Neuron (in vitro differentiated cells): Measurements from ENCODE around the gene AKAP7.

Source experiments
- H2AFZ ChIP-seq: one replicate; pipeline ENCODE4 v1.6.1; 2013; ENCODE audit warnings: low read depth, mild to moderate bottlenecking, inconsistent platforms, low read length, moderate library complexity
- H3K27me3 ChIP-seq: one replicate; pipeline ENCODE4 v1.6.1; 2013; ENCODE audit warnings: low read length; ENCODE audit not compliant: insufficient read depth
- H3K36me3 ChIP-seq: one replicate; pipeline ENCODE4 v1.6.1; 2013; ENCODE audit warnings: low read length; ENCODE audit not compliant: insufficient read depth
- H3K4me1 ChIP-seq: one replicate; pipeline ENCODE4 v1.6.1; 2013; ENCODE audit warnings: low read length; ENCODE audit not compliant: insufficient read depth
- H3K4me3 ChIP-seq: 2 replicates; pipeline ENCODE4 v1.5.1; 2013; ENCODE audit warnings: mild to moderate bottlenecking, low read length, moderate library complexity
- H3K9me3 ChIP-seq: one replicate; pipeline ENCODE4 v1.6.1; 2013; ENCODE audit warnings: low read length

Gene AKAP7

DNA sequence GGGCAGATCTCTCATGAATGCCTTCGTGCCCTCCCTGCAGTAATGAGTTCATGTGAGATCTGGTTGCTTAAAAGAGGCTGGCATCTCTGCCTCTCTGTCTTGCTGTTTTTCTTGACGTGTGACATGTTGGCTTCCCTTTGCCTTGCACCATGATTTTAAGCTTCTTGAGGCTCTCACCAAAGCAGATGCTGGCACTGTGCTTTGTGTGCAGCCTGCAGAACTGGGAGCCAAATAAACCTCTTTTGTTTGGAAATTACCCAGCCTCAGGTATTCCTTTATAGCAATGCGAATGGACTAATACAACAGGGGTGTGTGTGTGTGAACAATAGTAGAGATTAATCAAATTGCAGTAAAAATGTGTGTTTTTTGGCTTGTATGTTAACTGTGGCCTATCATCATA, 8.1 kb downstream of the AKAP7 start:
- Histone ChIP-seq H3K4me3 (no peak overlapping the region), H3K4me1 (no peaks in the 10 kb centered on the region), H2AFZ (no peak overlapping the region), H3K9me3 (peaks cover 5% of the 10 kb centered on the region), H3K36me3 (peaks cover 2% of the 10 kb centered on the region), H3K27me3 (no peaks in the 10 kb centered on the region)

DNA sequence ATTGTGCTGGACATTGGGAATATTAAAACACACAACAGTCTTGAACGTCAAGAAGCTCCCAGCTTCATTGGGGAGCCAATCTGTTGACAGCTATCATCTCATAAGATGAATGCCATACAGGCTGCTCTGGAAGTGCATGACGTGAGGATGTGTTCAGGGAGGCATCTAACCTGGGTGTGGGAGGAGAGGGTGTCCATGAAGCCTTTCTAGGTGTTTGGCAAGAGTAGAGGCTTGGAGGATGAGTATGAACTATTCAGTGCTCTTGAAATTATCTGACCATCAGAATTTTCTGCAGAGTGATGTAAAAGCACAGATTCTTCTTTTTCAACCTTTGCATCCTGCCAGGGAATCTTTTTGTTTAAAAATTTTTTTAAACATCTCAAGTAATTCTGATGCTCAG, 11.6 kb downstream of the AKAP7 start:
- H3K9me3 ChIP-seq: peaks cover 5% of the 10 kb centered on the region
- H2AFZ ChIP-seq: no peak overlapping the region
- H3K4me3 ChIP-seq: no peak overlapping the region
- H3K4me1 ChIP-seq: no peaks in the 10 kb centered on the region
- no peaks in the 10 kb centered on the region for H3K27me3 ChIP-seq
- H3K36me3 ChIP-seq: peaks cover 2% of the 10 kb centered on the region

DNA sequence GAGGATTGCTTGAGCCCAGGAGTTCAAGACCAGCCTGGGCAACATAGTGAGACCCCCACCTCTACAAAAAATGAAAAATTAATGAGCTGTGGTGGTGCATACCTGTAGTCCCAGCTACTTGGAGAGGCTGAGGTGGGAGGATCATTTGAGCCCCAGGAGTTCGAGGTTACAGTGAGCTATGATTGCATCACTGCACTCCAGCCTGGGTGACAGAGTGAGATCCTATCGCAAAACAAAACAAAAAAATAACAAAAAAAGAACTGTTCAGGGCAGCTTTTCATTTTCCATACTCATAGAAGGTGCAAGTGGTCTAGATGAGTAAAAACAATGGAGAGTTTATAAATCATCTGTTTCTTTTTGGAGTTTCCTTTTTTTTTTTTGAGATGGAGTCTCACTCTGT, 21.1 kb downstream of the AKAP7 start:
- Histone ChIP-seq H3K36me3 (no peaks in the 10 kb centered on the region), H2AFZ (no peak overlapping the region), H3K27me3 (no peaks in the 10 kb centered on the region), H3K4me3 (no peak overlapping the region), H3K4me1 (no peaks in the 10 kb centered on the region), H3K9me3 (no peaks in the 10 kb centered on the region)

DNA sequence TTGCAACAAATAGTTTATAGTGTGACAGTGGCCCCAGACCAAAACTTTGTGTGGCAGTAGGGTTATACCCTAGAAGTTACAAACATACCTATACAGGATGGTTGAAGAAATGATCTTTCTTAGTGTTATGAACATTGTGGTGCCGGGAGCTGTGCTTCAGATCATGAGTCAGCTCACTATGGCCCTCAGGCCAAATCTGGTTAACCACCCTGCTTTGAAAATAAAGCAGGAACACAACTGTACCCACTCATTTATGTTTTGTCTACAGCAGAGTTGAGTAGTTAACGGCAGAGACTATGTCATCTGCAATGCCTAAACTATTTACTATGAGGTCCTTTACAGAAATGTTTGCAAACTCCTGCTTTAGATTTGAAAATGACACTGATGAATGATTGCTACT, 24.3 kb downstream of the AKAP7 start:
- H3K9me3 ChIP-seq: no peaks in the 10 kb centered on the region
- no peaks in the 10 kb centered on the region for H3K27me3 ChIP-seq

DNA sequence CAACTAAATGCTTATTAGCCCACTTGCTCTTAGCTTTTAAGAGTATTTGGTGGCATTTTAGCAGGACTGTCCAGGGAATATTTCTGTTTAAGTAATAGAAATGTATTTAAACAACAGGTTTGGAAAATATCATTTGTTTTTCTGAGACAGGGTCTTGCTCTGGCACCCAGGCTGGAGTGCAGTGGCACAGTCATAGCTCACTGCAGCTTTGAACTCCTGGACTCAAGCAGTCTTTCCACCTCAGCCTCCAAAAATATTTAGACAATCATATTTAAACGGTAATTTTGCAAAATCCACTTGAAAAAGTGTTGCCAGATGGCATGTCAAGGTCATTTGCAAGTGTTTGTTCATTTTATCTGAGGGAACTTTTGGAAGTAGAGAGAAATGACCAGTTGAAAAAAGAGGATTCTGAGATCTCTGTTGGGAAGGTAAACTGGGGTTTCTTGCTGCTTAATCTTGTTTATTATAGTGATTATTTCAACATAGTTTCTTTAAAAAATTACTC, 25.0 kb downstream of the AKAP7 start:
- no peaks in the 10 kb centered on the region for H3K27me3 ChIP-seq
- H3K4me3 ChIP-seq: no peak overlapping the region
- H3K9me3 ChIP-seq: no peaks in the 10 kb centered on the region
- no peak overlapping the region for H2AFZ ChIP-seq
- peaks cover 5% of the 10 kb centered on the region for H3K4me1 ChIP-seq
- H3K36me3 ChIP-seq: no peaks in the 10 kb centered on the region

More for the DNA sequence above, 24.3 kb downstream of the AKAP7 start:
- H3K4me3 ChIP-seq: no peak overlapping the region
- no peak overlapping the region for H2AFZ ChIP-seq
- no peaks in the 10 kb centered on the region for H3K36me3 ChIP-seq
- H3K4me1 ChIP-seq: peaks cover 5% of the 10 kb centered on the region

DNA sequence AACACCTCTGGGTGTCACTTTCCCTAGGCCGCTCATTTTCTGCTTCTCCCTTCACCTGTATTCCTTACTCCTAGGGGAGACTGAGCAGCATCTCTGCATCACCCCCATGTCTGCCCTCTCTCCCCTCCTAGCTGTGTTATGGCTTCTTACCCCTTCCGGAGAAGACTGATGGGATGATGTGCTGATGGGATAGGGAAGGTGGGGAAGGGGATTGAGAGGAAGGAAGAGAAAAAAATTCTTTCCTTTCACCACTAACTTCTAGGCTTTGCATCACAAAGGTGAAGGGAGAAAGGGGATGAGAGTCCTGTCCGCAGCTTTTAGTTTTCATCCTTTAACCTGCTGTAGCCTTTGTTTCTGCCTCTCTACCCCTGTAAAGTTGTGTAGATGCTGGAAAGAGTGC, 26.7 kb downstream of the AKAP7 start:
- Histone ChIP-seq H3K9me3 (no peaks in the 10 kb centered on the region), H3K4me1 (peaks cover 5% of the 10 kb centered on the region), H2AFZ (no peak overlapping the region), H3K36me3 (no peaks in the 10 kb centered on the region), H3K4me3 (no peak overlapping the region), H3K27me3 (no peaks in the 10 kb centered on the region)

DNA sequence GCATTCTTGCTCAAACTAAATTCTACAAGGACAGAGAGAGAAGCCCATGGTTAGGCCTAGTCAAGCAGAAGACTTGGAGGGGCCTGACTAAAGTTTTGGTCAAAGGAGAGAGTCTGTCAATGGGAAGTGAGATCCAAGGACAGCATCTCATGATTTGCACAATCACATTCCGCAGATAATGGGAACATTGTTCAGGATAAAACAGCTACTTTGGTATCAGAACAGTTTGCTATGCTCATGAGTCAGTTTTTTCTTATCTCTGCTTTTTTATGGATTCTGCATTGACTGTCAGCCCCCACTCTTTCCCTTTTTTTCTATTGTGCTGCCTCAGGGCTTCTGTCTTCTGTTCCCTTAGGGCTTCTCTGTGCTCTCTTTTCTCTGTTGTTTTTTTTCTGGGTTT, 28.6 kb downstream of the AKAP7 start:
- Histone ChIP-seq H3K9me3 (no peaks in the 10 kb centered on the region), H3K4me3 (no peak overlapping the region), H3K36me3 (no peaks in the 10 kb centered on the region), H3K4me1 (peaks cover 5% of the 10 kb centered on the region), H3K27me3 (no peaks in the 10 kb centered on the region), H2AFZ (no peak overlapping the region)

DNA sequence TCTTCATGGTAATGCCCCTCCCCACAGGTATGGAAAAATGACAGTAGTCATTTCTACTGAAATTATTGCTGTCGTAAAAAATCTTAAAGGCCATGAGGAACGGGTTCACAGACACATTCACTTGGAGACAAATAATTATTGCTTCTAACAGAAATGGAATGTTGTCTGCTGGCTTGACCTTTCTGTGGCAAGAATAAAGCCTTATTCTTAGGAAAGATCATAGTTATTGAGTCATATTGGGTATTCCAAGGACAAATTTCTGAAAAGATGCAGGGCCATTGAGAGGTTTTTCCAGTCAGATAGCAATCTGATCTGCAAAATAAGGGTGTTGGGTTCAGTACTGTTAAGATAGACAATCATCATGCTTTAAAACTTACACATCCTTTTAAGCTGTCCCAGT, 29.2 kb downstream of the AKAP7 start:
- Histone ChIP-seq H3K27me3 (no peaks in the 10 kb centered on the region), H3K4me1 (peaks cover 5% of the 10 kb centered on the region), H2AFZ (no peak overlapping the region), H3K36me3 (peaks cover 2% of the 10 kb centered on the region), H3K9me3 (no peaks in the 10 kb centered on the region), H3K4me3 (no peak overlapping the region)

DNA sequence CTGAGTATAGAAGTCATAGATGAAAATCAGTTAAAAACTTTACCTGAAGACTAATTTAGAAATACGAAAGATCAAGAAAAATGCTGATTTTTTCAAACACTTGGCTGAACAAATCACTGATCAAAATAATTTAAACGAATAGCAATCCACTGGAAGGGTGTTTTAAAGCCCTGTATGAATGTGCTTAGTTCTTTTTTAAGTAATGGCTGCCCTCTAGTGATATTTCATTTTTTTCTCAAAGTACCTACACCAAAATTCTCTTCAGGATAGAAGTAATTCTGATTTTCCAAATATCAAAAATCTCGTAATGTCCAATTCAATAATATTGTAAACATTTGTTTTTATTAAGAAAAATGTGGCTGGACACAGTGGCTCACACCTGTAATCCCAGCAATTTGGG, 32.5 kb downstream of the AKAP7 start:
- Histone ChIP-seq H3K4me1 (peaks cover 5% of the 10 kb centered on the region), H3K9me3 (no peaks in the 10 kb centered on the region), H3K36me3 (peaks cover 3% of the 10 kb centered on the region), H3K4me3 (no peak overlapping the region), H2AFZ (no peak overlapping the region), H3K27me3 (no peaks in the 10 kb centered on the region)

DNA sequence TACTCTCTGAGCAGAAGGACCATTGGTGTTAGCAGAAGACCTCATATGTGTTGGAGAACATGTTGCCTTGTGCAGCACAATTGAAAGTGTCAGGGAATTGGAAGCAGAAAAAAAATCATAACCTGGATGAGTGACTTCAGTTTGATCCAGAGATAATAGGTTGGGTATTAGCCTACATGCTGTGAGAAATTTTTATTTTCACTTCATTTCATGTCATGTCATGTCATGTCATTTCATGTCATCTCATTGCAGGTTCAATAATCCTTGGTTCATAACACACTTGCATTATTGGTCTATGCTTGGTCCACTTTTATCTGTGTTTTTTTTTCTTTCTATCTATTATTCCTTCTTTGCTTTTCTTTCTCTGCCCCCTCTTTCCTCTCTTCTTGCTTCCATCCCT, 34.3 kb downstream of the AKAP7 start:
- Histone ChIP-seq H3K36me3 (peaks cover 3% of the 10 kb centered on the region), H3K27me3 (no peaks in the 10 kb centered on the region), H3K4me1 (peaks cover 8% of the 10 kb centered on the region), H3K4me3 (no peak overlapping the region), H2AFZ (no peak overlapping the region), H3K9me3 (no peaks in the 10 kb centered on the region)

DNA sequence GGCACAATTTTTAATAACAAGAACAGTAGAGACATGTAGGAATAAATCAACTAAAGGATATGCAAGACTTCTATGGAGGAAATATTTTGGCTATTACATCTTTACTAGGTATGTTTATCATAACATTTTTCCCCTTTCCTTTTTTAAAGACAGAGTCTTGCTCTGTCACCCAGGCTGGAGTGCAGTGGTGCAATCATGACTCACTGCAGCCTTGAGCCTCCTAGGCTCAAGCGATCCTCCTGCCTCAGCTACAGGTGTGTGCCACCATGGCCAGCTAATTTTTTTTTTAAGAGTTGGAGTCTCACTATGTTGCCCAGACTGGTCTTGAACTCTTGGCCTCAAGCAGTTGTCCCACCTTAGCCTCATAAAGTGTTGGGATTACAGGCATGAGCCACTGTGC, 37.0 kb downstream of the AKAP7 start:
- H3K4me3 ChIP-seq: no peak overlapping the region
- H3K4me1 ChIP-seq: peaks cover 8% of the 10 kb centered on the region
- H3K36me3 ChIP-seq: peaks cover 3% of the 10 kb centered on the region
- no peaks in the 10 kb centered on the region for H3K9me3 ChIP-seq
- H3K27me3 ChIP-seq: no peaks in the 10 kb centered on the region
- H2AFZ ChIP-seq: no peak overlapping the region

DNA sequence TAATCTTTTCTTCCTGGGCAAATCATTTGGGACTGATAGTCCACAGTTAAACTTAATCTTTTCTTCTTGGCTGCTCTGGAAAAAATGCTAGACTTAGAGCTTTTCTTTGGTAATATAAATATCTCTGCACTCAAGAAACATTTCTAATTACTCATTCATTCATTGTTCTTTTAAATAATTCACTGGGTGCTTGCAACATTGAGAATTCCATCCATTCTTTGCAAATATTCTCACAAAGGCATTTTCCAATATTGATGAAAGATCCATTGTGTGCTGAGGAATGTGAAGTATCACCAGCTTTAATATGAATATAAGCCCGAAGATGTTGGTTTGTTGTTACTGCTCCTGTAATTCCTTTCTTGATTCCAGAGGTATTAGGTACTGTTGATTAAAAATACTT, 38.4 kb downstream of the AKAP7 start:
- H3K27me3 ChIP-seq: no peaks in the 10 kb centered on the region
- no peaks in the 10 kb centered on the region for H3K9me3 ChIP-seq
- no peak overlapping the region for H3K4me3 ChIP-seq
- peaks cover 3% of the 10 kb centered on the region for H3K36me3 ChIP-seq
- peaks cover 8% of the 10 kb centered on the region for H3K4me1 ChIP-seq
- H2AFZ ChIP-seq: no peak overlapping the region

DNA sequence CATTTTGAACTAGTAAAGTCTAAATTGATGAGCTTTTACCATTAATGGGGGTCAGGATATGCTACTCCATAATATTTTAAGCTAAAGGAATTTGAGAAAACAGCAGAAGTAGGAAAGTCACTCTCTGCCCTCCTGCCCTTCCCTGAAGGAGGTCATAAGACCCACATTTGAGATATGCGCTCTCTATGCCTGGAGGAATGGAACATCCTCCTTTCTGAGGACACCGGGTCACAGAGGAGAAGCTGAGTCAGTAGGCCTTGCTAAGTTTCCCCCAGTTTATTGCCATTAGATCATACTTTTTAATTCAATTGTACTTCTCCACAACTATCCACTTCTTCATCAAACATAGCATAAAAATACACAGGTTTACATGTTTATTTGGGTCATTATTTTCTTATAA, 40.3 kb downstream of the AKAP7 start:
- Histone ChIP-seq H2AFZ (no peak overlapping the region), H3K9me3 (no peaks in the 10 kb centered on the region)

DNA sequence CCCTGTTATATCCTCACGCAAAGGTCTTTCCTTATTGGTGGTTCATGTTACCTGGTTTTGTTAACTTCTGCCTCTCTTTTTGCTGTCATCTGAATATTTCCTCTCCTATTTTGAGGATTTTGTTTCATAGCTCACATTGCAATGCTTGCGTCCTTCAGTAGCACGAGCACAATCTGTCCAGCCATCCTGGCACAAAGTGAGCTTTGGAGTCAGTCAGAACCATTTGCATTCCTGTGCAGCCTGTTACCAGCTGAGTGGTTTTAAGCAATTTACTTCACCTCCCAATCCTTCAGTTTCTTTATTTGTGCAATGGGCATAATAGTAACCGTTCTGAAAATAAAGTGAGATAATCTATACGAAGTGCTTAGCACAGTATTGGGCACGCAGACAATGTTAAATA, 42.7 kb downstream of the AKAP7 start:
- no peak overlapping the region for H2AFZ ChIP-seq
- peaks cover 8% of the 10 kb centered on the region for H3K4me1 ChIP-seq
- no peaks in the 10 kb centered on the region for H3K36me3 ChIP-seq

More for the DNA sequence above, 40.3 kb downstream of the AKAP7 start:
- no peaks in the 10 kb centered on the region for H3K27me3 ChIP-seq
- peaks cover 8% of the 10 kb centered on the region for H3K4me1 ChIP-seq
- H3K36me3 ChIP-seq: no peaks in the 10 kb centered on the region
- no peak overlapping the region for H3K4me3 ChIP-seq

More for the DNA sequence above, 42.7 kb downstream of the AKAP7 start:
- H3K27me3 ChIP-seq: no peaks in the 10 kb centered on the region
- no peak overlapping the region for H3K4me3 ChIP-seq
- no peaks in the 10 kb centered on the region for H3K9me3 ChIP-seq
